NCI-H446 (cell line): ENCODE measurements around the gene CFAP74.
A peak's percentile ranks its signal among the peaks of the same experiment; 100 is the strongest.

Experiments used
- DNase-seq, 2 experiments: peaks; one replicate each; lab custom pipeline; 2025; lab: John Stamatoyannopoulos, UW

Gene CFAP74

GRCh38 chr1:1971688-1972087 is 31.9 kb downstream of the CFAP74 start:
- DNase-seq, result no peak

- no peak for DNase-seq
Observed at GRCh38 chr1:1971017-1971416, 32.6 kb downstream of the CFAP74 start.

GRCh38 chr1:1969953-1970716 is 33.5 kb downstream of the CFAP74 start:
- DNase-seq, result no peak

- no peak for DNase-seq
Observed at GRCh38 chr1:1969505-1969900, 34.1 kb downstream of the CFAP74 start.

GRCh38 chr1:1968767-1969504 is 34.6 kb downstream of the CFAP74 start:
- DNase-seq, result no peak

GRCh38 chr1:1967879-1968278 is 35.7 kb downstream of the CFAP74 start:
- no peak for DNase-seq

GRCh38 chr1:1967151-1967550 is 36.4 kb downstream of the CFAP74 start:
- no peak for DNase-seq

- DNase-seq, result no peak
Observed at GRCh38 chr1:1966071-1966740, 37.4 kb downstream of the CFAP74 start.

- DNase-seq, result no peak
Observed at GRCh38 chr1:1965546-1965945, 38.0 kb downstream of the CFAP74 start.

GRCh38 chr1:1964811-1965210 is 38.8 kb downstream of the CFAP74 start:
- DNase-seq, result no peak

- DNase-seq, result no peak
Observed at GRCh38 chr1:1963570-1963969, 40.0 kb downstream of the CFAP74 start.

- no peak for DNase-seq
Observed at GRCh38 chr1:1962752-1963151, 40.8 kb downstream of the CFAP74 start.

- DNase-seq, result no peak
Observed at GRCh38 chr1:1960480-1961196, 42.9 kb downstream of the CFAP74 start.

- peak; percentile 55 to 79 for DNase-seq
Observed at GRCh38 chr1:1959840-1960479, 43.6 kb downstream of the CFAP74 start.

GRCh38 chr1:1959459-1959839 is 44.1 kb downstream of the CFAP74 start:
- DNase-seq, result no peak

GRCh38 chr1:1958071-1958541 is 45.5 kb downstream of the CFAP74 start:
- DNase-seq, result no peak

- DNase-seq, result no peak
Observed at GRCh38 chr1:1957533-1957961, 46.0 kb downstream of the CFAP74 start.

- no peak for DNase-seq
Observed at GRCh38 chr1:1956586-1957532, 46.7 kb downstream of the CFAP74 start.

- DNase-seq, result no peak
Observed at GRCh38 chr1:1956101-1956500, 47.5 kb downstream of the CFAP74 start.

GRCh38 chr1:1955621-1956094 is 47.9 kb downstream of the CFAP74 start:
- no peak for DNase-seq
